ENCODE results near the gene AQR. TPM values are rescaled to one million over a fixed set of nuclear protein-coding genes. Genes with fewer than 3 reads are reported as not detected.

AQR gene
- total and polyA plus RNA-seq, 10 of the 15 experiments (the other 5 are each of a cell fraction or from before 2014, with no cell fraction given) = 18.2 to 53.5 (median 32.6) TPM

GRCh38 chr15:34815836-34816235 is 153.7 kb downstream of the AQR start:
- DNase-seq (ENCODE audit: low read depth, low spot score) = no peak
- no peaks in the 10 kb centered on the region for H4K20me1 ChIP-seq (ENCODE audit: control insufficient read depth, insufficient read depth)
- FAIRE-seq = no peak
- no peak overlapping the region for H3K4me3 ChIP-seq
- ChIA-PET CTCF (no interaction called here), RAD21 (ENCODE audit: unreplicated experiment) (no interaction called here), POLR2A (no interaction called here), SMC1A (ENCODE audit: uncharacterized antibody, unreplicated experiment) (no interaction called here)
- no peaks in the 10 kb centered on the region for H3K36me3 ChIP-seq (ENCODE audit: control insufficient read depth in 2 of 2, insufficient read depth in 2 of 2, low read length in 1 of 2)
- TF ChIP-seq MLLT1 (IDR thresholded peaks at IDR 0.05) (no peak), E2F8 (IDR thresholded peaks at IDR 0.05; ENCODE audit: low read depth, partially characterized antibody) (no peak), SREBF1 (IDR thresholded peaks at IDR 0.05; ENCODE audit: low read length) (no peak), PAX8 (IDR thresholded peaks at IDR 0.05) (no peak), FOXK2 (IDR thresholded peaks at IDR 0.05) (no peak), ZSCAN29 (IDR thresholded peaks at IDR 0.05) (no peak), STAT1 (conservative IDR thresholded peaks at IDR 0.05) (no peak), CHD4 (IDR thresholded peaks at IDR 0.05) (no peak), FOXM1 (IDR thresholded peaks at IDR 0.05; ENCODE audit: low read depth, low read length) (no peak), SMARCA5 (IDR thresholded peaks at IDR 0.05) (no peak), PRDM15 (CRISPR knock-in tag; IDR thresholded peaks at IDR 0.05) (no peak)
- no peak overlapping the region for H2AFZ ChIP-seq (ENCODE audit: control insufficient read depth, low read depth, low read length)
- 4% methylated on average over 1 of the region's 1 CpG for WGBS (ENCODE audit: insufficient coverage, insufficient replicate concordance, low lambda C conversion rate, missing lambda C conversion rate)
- no peak overlapping the region for H3K27ac ChIP-seq (ENCODE audit: control insufficient read depth, insufficient read depth)
- H3K4me2 ChIP-seq (ENCODE audit: control insufficient read depth, insufficient read depth) = no peak overlapping the region
- in situ Hi-C loops (cut with MboI) = no loop called here
- BruUV-seq (replicated peaks) = no TSS peak
- H3K9me3 ChIP-seq (replicated peaks; ENCODE audit: control insufficient read depth, insufficient read depth, low read length) = no peaks in the 10 kb centered on the region
- intact Hi-C loops (cut with micrococcal nuclease; ENCODE audit: unreplicated experiment) = no loop called here
- H3K4me1 ChIP-seq (ENCODE audit: control insufficient read depth, insufficient read depth, low read length) = no peaks in the 10 kb centered on the region
- no peaks in the 10 kb centered on the region; a peak in 1 of 4 replicates for H3K27me3 ChIP-seq (replicated peaks in 1 of 2; ENCODE audit: control insufficient read depth in 2 of 2, insufficient read depth in 2 of 2, low read length in 1 of 2)
- no peaks in the 10 kb centered on the region for H3K79me2 ChIP-seq (ENCODE audit: control insufficient read depth, insufficient read depth, low read length)
- H3K9ac ChIP-seq (ENCODE audit: control insufficient read depth, insufficient read depth, low read length) = no peak overlapping the region
- ATAC-seq = no peak

Data from GM12878 (cell line).